HG02798 (cell line): ENCODE measurements around the gene CARM1.
"Not testable (repeated sequence)": the region's sequence is repeated elsewhere in the genome, so short reads cannot be mapped to it uniquely, and the experiment has no call there.

ENCODE experiments used
- ATAC-seq: cut with Tn5 transposase; IDR thresholded peaks from one replicate; pipeline ENCODE4 v1.9.1; 2021; ENCODE audit warnings: mild to moderate bottlenecking; ENCODE audit not compliant: unreplicated experiment, poor library complexity

The CARM1 gene

DNA sequence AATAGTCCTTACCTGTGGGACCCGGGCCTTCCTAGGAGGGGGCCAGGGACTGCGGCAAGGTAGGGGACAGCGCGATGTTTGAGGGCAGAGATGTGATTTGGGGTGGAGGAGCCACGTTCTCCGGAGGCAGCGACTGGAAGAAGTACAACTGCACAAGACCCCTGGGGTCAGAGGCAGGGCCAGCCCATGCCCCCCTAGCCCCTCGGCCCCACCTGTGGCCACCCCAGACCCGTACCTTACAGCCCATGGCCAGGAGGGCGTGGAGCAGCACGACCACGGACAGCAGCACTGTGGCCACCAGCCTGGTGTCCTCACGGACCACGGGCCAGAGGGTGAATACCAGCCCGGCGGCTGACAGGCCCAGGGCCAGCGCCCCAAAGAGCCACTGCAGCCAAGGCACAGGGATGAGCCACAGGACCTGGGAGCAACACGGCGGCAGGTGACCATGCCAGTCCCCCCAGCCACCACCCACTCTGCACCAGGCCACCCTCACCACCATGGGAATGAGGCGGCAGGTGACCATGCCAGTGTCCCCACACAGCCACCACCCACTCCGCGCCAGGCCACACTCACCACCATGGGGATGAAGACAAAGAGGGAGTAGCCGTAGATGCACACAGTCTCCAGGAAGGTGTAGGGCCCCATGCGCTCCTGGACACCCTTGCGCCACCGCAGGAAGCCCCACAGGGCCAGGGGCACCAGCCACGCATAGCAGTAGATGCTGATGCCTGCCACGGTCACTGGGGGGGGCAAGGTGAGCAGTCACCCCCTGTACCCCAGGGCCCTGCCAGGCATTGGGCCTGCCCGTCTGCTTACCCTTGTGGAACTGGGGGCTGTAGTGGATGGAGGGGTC is 52.1 kb downstream of the CARM1 start:
- ATAC-seq = no peak

DNA sequence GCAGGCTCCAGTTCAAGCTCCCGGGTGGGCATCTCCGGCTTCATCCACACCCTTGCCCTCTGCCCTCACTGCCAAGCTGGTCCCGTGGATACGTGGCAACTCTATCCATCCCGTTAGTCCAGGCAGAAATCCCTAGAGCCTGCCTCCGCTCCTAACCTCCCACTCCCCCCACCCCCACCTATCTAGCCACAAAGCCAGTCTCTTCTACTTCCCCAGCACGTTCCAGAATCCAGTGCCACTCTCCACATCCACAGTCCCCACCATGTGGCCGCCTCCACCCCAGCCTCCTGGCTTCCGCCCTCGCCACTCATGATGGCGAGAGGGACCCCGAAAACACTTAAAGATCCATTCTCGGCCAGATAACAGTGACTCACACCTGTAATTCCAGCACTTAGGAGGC is 53.2 kb downstream of the CARM1 start:
- no peak for ATAC-seq

DNA sequence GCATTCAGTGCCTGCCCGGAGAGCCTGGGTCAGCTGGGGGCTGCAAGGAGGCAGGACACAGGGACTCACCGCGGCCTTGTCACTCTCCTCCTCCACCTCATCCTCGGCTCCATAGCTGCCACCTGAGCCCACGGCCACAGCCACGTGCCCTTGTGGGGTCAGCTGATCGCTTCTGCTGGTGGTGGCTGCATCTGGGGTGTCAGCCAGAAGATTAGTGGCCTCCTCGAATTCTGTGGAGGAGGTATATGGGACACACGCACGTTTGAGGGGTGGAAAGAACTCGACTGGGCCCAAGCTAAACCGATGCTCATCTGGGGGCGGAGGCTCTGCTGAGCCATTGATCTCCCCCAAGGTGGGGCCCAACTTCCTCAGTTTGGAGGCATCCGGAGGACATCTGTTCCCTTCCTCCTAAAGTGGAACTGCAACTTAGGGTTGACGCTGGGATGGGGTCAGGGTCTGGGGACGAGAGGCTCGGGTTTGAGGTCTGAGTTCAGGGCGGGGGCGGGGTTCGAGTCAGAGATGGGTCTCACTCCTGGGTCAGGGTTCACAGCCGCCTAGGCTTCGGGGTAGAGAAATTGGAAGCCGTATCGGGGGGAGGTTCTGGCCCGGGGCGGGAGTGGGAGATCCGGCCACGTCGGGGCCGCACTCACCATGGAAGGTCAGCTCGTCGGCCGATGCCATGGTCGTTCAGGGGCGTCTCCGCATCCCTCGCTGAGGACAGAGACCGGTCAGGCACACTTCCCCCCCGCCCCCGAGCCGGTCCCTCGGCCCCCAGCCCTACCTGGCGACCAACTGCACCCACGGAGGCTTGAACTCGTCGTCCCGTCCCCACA is 56.6 kb downstream of the CARM1 start:
- ATAC-seq = no peak

DNA sequence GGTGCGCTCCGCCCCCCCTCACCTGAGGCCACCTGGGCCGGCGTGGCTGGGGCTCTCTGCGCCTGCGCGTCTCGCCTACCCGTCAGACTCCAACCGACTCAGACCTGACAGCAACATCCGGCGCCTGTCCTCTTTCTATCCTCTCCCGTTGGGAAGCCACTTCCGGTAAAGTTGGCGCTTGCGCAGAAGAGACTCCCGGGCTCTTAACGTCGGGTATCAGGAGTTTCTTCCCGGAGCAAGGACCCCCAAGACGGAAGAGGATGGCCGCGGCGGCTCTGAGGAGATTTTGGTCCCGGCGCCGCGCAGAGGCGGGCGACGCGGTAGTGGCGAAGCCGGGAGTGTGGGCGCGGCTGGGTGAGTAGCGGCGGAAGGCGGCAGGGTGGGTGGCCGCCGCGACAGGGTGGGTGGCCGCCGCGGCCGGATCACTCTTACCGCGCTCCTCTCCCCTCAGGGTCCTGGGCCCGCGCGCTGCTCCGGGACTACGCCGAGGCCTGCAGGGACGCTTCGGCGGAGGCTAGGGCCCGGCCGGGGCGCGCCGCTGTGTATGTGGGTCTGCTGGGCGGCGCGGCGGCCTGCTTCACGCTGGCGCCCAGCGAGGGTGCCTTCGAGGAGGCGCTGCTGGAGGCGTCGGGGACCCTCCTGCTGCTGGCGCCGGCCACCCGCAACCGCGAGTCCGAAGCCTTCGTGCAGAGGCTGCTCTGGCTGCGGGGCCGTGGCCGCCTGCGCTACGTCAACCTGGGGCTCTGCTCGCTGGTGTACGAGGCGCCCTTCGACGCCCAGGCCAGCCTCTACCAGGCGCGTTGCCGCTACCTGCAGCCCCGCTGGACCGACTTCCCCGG is 57.4 kb downstream of the CARM1 start, which contains the start of the genes TIMM29 and YIPF2:
Gene TIMM29, plus strand, starts transcription at position 249 of the 839 bp plus-strand sequence. Its CDS starts 12 bp downstream, at position 261.
Gene YIPF2, minus strand, starts transcription at position 77 of the 839 bp plus-strand sequence. CDS start 229 bp downstream, outside the sequence.
- ATAC-seq = peak; percentile 93

DNA sequence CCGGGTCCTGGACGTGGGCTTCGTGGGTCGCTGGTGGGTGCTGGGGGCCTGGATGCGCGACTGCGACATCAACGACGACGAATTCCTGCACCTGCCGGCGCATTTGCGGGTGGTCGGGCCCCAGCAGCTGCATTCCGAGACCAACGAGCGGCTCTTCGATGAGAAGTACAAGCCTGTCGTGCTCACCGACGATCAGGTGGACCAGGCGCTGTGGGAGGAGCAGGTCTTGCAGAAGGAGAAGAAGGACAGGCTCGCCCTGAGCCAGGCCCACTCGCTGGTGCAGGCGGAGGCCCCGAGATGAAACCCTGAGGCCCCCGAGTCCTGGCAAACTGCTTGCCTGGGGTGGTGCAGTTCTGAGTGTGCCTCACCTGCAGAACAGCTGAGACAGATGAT is 58.0 kb downstream of the CARM1 start:
- ATAC-seq = no peak

DNA sequence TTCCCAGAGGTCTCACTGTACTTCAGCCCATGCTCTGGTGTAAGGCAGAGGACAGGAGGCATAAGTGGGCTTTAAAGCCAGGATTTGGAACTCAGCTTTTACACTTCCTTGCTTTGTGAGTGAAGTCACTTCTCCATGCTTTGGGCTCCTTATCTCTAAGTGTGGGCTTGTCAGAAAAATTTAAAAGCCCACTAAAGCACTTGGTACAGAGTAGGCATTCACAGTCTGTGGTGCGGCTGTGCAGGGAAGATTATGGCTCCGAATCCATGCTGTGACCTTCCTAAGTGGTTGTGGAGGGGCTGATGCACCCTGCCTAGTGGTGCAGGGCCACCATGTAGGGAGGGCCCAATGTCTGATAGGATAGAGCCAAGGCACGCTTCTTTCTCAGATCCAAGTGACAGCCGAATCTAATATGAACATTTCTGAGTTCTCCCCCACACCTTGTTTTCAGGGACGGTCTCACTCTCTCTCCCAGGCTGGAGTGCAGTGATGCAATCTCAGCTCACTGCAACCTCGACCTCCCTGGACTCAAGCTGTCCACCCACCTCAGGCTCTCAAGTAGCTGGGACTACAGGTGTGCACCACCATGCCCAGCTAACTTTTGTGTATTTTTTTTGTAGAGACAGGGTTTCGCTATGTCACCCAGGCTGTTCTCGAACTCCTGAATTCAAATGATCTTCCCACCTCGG is 64.2 kb downstream of the CARM1 start:
- no peak for ATAC-seq

DNA sequence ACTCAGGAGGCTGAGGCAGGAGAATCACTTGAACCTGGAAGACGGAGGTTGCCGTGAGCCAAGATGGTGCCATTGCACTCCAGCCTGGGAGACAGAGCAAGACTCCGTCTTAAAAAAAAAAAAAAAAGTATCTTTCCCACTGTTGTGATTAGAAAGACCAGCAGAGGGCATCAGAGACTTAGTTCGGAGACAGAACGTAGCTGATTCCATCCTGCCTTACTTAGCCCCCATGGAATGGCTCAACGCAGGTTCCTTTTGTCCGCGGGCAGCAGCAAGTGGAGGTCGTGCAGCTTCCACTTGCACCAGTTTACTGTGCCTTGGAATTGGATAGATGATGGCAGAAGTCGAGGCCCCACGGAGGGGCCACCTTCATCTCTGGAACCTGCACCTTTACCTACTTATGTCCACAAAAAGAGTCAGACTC is 65.3 kb downstream of the CARM1 start:
- ATAC-seq = no peak

DNA sequence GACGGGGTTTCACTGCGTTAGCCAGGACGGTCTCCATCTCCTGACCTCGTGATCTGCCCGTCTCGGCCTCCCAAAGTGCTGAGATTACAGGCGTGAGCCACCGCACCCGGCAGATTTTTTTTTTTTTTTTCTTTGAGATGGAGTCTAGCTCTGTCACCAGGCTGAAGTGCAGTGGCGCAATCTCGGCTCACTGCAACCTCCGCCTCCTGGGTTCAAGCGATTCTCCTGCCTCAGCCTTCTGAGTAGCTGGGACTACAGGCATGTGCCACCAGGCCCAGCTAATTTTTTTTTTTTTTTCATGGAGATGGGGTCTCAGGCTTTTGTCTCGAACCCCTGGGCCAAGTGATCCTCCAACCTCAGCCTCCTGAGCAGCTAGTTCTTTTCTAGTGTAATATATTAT is 70.3 kb downstream of the CARM1 start:
- not testable (repeated sequence) for ATAC-seq

DNA sequence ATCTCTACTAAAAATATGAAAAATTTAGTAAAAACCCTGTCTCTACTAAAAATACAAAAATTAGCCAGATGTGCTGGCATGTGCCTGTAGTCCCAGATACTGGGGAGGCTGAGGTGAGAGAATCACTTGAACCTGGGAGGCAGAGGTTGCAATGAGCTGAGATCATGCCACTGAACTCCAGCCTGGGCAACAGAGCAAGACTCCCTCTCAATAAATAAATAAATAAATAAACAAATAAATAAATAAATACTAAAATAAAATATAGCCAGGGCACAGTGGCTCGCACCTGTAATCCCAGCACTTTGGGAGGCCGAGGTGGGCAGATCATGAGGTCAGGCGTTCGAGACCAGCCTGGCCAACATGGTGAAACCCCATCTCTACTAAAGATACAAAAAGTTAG is 72.1 kb downstream of the CARM1 start:
- ATAC-seq = not testable (repeated sequence)

DNA sequence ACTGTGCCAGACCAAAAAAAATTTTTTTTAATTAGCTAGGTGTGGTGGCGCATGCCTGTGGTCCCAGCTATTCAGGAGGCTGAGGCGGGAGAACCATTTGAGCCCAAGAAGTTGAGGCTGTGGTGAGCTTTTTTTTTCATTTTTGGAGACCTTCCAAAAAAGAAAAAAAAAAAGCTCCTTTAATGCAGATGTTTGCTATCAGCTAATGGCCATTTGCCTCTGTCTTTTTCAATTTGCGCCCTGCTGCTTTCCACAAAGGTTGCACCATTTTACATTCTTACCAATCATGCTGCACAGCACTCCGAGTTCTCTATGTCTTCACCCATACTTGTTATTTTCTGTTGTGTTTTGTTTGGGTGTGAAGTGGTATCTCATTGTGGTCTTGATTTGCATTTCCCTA is 73.9 kb downstream of the CARM1 start:
- ATAC-seq = no peak

DNA sequence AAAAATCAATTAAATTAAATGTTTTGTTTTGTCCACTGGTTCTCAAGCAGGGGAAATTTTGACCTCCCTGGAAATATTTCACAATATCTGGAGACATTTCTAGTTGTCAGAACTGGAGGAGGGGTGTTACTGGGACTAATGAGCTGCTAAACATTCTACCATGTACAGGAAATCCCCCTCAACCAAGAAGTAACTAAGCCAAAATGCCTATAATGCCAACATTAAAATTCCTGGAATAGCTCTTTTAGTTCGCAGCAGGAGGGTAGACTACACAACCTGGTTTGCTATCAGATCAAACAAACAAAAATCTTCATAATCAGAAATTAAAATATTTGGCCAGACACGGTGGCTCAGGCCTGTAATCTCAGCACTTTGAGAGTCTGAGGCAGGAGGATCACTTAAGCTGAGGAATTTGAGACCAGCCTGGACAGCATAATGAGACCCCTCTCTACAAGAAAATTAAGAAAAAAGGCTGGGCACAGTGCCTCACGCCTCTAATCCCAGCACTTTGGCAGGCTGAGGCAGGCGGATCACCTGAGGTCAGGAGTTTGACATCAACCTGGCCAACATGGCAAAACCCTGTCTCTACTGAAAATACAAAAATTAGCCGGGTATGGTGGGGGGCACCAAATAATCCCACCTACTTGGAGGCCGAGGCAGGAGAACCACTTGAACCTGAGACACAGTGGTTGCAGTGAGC is 75.8 kb downstream of the CARM1 start:
- ATAC-seq = no peak

DNA sequence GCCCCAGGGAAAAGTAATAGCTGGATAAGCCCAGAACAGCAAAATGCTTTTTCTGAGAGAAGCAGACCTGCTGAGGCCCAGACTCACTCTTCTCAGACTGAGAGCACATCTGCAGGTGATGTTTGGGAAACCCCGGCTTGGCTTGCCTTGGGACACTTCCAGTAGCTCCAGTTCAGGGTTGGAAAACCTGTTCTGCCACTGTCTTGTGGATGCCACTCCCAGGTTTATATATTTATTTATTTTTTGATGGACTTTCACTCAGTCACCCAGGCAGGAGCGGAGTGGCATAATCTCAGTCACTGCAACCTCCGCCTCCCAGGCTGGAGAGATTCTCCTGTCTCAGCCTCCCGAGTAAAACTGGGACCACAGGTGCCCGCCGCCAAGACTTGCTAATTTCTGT is 81.5 kb downstream of the CARM1 start:
- ATAC-seq = no peak

DNA sequence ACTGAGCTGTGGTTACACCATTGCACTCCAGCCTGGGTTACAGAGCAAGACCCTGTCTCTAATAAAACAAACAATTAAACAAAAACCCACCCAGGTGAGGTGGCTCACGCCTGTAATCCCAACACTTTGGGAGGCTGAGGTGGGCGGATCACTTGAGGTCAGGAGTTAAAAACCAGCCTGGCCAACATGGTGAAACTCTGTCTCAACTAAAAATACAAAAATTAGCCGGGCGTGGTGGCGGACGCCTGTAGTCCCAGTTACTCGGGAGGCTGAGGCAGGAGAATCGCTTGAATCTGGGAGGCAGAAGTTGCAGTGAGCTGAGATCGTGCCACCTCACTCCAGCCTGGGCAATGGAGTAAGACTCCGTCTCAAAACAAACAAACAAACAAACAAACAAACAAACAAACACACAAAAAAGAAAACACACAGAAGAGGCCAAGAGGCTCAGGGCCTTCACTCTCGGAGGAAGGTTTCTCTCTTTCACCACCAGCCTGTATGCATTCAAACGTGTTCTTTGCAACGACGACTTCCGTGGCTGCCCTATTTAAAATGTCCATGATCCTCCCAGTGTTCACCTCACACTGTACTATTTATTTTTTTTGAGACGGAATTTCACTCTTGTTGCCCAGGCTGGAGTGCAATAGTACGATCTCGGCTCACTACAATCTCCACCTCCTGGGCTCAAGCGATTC is 88.1 kb downstream of the CARM1 start:
- ATAC-seq = not testable (repeated sequence)

DNA sequence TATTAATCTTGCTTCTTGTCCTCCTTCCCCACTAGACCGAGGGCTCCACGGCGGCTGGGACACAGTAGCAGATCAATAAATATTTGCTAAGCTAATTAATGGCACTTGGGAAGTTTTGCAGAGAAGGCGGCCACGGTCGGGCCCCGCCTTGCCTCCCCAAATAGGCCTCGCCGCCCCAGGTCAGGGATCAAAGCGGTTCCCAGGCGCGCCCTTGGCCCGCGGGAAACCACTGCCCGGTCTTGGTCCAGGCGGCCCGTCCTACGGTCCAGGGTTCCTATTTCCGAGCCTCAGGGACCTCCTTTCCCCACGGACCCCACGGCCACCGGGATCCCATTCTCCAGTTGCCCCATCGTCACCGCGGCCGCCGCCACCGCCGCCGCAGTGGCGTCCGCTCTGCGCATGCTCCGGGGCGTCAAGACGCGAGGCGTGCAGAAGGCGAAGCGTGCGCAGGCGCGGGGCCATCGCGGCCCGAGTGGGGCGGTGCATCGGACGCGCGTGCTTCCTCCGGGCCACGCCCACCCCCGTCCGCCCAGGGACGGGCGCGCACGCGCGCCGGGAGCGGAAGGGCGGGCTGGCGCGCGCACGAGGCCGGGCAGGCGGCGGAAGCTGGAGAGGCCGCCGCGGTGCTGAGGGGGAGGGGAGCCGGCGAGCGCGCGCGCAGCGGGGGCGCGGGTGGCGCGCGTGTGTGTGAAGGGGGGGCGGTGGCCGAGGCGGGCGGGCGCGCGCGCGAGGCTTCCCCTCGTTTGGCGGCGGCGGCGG is 89.1 kb downstream of the CARM1 start, which contains the start of gene SMARCA4:
Gene SMARCA4, plus strand, starts transcription at position 717 of the 759 bp plus-strand sequence. CDS start 23,122 bp downstream, outside the sequence.
- peak; percentile 90 for ATAC-seq

DNA sequence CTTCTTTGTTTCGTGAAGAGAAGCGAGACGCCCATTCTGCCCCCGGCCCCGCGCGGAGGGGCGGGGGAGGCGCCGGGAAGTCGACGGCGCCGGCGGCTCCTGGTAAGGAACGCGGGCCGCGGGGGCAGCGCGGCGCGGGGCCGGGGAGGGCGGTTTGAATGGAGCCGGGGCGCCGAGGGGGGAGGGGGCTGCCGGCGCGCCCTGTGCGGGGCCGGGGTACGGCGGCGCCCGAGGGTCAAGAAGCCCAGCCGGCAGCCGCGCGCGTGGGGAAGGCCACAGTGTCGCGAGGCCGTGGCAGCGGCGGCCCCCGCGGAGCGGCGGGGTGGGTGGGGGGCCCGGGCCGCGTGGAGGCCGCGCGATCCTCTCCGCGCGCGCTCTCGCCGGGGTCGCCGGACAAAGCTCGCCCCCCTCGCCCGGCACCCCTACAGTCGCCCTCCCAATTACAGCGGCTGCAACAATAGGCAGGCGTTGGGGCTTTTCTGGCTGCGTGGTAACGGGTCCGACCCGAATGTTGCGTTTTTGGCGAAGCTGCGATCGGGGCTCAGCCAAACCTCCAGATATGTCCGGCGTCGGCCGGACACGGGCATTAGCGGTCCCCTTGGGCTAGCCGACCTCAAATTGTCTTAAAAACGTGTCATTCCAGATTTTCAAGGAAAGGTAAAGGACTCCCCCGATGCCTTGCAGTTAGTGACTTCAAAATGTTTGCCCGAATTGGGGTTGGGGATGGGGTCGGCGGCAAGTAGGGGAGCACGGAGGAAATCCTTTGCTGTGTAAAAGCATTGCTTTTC is 89.9 kb downstream of the CARM1 start:
- ATAC-seq = peak; percentile 36

DNA sequence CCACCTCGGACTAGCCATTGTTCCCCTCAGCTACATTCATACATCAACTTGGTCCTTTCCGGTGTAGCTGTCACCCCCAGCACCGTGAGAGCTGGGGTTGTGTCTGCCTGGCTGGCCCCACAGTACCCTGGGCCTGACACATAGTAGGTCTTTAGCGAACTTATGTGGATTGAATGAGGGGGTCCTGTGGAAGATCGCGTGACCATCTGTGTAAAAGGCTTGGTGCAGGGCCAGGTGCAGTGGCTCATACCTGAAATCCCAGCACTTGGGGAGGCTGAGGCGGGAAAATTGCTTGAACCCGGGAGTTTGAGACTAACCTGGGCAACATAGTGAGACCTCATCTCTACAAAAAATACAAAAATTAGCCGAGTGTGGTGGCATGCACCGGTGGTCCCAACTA is 91.5 kb downstream of the CARM1 start:
- ATAC-seq = no peak

DNA sequence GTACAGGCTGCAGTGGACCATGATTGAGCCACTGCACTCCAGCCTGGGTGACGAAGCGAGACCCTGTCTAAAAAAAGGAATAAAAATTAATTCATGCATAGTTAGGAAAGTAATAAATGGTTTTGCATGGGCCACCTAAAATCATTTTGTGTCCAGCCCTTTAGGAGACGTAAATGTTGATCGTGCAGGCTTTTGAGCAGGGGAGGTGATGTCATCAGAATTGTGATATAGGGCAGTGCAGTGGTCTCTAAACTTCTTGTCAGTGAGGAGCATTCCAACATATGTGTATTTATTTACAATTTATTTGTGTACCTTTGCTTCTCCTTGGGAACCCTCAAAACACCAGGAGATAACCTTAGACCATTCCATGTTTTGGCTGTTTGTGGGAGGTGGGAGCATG is 92.5 kb downstream of the CARM1 start:
- no peak for ATAC-seq
